Body of pancreas (tissue), 4 donors: ENCODE data around the gene SPTBN1.
"Not testable (repeated sequence)": the region's sequence is repeated elsewhere in the genome, so short reads cannot be mapped to it uniquely, and the experiment has no call there.

Experiments
- CTCF ChIP-seq, 7 experiments: fragments of 450-650 bp in 4 of 7; fragments of 200-600 bp in 3 of 7; sonication (generic) in 3 of 7; IDR thresholded peaks; one replicate each; pipeline ENCODE4 v1.5.1; 2016 to 2019; ENCODE audit warnings: antibody characterized with exemption in 7 of 7
- POLR2A ChIP-seq, 3 donors: fragments of 450-650 bp; IDR thresholded peaks; one replicate each; pipeline ENCODE4 v1.6.1; 2016; ENCODE audit warnings: antibody characterized with exemption in 3 of 3, mild to moderate bottlenecking in 2 of 3

- TF ChIP-seq CTCF, POLR2A (IDR thresholded peaks at IDR 0.05): not testable (repeated sequence)
Measured at GRCh38 chr2:54518016-54518415, 61.9 kb downstream of the SPTBN1 start.
